GF-D8 (cell line): ENCODE results near the gene ABO.
"Not testable (repeated sequence)": the region's sequence is repeated elsewhere in the genome, so short reads cannot be mapped to it uniquely, and the experiment has no call there.

ENCODE experiments used
- DNase-seq: peaks from one replicate; lab custom pipeline; 2025; lab: John Stamatoyannopoulos, UW

ABO gene

GRCh38 chr9:133263557-133263956, 11.4 kb downstream of the ABO start:
- DNase-seq, result no peak

- DNase-seq, result no peak
Measured at GRCh38 chr9:133262226-133262625, 12.8 kb downstream of the ABO start.

- no peak for DNase-seq
Measured at GRCh38 chr9:133261753-133262120, 13.3 kb downstream of the ABO start.

GRCh38 chr9:133261103-133261752, 13.8 kb downstream of the ABO start:
- DNase-seq, result no peak

DNA sequence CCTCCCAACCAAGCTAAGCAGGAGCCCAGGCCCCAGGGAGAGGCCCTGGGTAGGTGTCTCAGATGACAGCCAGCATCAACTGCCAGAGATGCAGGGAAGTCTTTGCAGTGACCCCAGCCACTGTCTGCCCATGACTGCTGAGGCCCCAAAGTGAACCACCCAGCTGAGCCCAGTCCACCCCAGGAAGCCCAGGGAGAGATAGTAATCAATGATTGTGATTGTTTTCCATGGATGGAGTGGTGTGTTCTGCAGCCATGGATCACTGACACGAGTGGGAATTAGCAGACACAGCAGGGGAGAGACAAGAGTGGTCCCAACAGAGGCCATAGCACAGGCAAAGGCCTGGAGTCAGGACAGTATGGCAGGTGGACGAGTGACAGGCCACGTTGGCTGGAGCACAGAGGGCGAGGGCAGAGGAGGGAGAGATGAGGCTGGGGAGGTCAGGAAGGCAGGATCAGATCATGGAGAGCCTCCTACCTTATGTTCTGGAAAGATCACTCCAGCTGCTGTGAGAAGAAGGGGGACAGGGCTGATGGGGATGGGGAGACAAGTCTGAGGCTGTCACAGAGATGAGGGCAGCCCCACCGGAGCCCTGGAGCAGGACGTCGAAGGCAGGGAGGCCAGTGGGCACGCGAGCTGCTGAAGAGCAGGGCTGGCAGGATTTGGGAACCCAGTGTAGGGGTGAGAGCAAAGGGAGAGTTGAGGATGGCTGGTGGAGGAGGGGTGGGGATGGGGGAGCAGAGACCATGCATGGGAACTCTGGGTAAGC, 14.5 kb downstream of the ABO start:
- DNase-seq, result no peak

- DNase-seq, result no peak
Measured at GRCh38 chr9:133258061-133259015, 16.7 kb downstream of the ABO start.

- DNase-seq, result no peak
Measured at GRCh38 chr9:133257465-133257956, 17.5 kb downstream of the ABO start.

DNA sequence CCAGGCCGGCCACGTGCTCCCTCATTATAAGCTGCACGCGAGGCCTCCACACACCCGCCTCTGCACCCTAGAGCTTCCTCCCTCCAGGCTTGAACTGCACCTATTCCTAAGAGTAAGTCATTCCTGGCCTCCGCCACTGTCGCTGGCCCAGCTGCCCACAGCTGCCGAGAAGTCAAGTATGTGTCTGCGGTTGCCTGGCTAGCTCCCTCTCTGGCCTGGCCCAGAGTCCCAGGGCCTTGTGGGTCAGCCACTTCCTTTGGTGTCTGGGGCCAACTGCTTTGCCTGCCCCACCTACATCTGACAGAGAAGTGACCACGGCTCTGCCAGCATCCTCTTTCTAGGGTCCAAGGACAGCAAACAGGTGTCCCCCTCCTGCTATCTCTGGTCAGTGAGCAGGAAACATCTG, 18.3 kb downstream of the ABO start:
- DNase-seq, result no peak

- no peak for DNase-seq
Measured at GRCh38 chr9:133256136-133256461, 18.9 kb downstream of the ABO start.

- no peak for DNase-seq
Measured at GRCh38 chr9:133255371-133256135, 19.4 kb downstream of the ABO start.

DNA sequence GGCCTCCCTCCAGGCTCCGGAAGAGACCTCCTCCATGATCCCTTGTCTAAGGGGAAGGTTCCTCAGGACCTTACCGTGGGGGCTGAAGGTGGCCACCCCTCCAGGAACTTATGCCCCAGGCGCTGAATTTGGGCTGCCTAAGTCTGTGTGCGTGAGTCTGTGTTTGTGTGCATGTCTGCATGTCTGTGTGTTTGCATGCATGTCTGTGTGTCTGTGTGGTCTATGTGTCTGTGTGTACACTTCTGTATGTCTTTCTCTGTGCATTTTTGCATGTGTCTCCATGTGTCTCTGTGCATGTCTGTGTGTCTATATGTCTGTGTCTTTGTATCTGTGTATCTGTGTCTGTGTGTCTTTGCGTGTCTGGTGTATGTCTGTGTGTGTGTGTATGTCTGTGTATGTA, 20.5 kb downstream of the ABO start:
- DNase-seq, result no peak

DNA sequence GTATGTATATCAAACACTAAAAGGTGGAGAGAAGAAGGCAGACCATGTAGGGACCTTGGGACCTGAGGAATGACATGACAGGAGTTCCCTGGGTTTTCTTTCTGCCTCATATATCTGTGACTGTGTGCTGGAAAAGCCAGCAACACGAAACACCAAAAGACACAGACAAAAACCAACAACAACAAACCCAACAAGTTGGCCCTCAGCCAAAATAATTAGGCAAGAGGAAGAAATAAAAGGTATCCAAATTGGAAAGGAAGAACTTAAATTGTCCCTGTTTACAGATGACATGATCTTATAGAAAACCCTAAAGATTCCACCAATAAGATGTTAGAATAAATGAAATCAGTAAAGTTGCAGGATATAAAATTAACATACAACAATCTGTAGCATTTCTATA, 21.7 kb downstream of the ABO start:
- DNase-seq, result no peak

DNA sequence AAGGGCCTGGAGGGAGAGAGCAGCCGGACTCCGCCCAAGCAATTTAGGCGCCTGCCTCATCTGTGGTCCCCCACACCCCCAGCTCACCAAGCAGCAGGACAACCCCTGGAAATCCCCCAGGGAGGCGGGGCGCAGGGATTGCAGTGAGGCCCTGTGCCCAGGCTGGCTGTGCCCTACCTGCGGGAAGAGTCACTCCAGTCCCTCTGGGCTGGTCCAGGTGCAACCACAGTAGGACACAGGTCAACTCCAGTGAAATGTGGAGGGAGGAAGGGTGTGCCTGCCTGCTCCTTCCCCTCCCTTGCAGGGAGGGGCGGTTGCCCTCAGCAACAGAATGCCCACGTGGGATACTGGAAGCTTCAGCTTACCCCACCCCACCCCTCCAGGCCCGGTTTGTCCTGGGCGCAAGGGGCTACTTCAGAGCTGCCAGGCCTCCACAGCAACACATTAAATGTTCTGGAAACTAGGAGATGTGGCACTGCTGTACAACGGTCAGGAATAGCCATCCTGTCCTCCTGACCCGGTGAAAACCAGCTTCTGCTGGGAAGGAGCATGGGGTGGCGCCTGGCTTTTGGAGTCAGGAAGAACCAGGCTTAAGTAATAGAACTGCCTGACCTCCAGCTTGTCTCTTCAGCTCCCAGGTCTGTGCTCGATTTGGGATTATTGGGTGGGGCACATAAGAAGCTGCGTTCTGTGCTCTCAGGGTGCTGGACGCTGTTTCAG, 22.5 kb downstream of the ABO start:
- no peak for DNase-seq

- no peak for DNase-seq
Measured at GRCh38 chr9:133251773-133252172, 23.2 kb downstream of the ABO start.

GRCh38 chr9:133251221-133251620, 23.8 kb downstream of the ABO start:
- DNase-seq, result not testable (repeated sequence)

GRCh38 chr9:133250741-133251170, 24.2 kb downstream of the ABO start:
- no peak for DNase-seq

GRCh38 chr9:133249337-133249736, 25.7 kb downstream of the ABO start:
- no peak for DNase-seq

- DNase-seq, result no peak
Measured at GRCh38 chr9:133248726-133249295, 26.2 kb downstream of the ABO start.

DNA sequence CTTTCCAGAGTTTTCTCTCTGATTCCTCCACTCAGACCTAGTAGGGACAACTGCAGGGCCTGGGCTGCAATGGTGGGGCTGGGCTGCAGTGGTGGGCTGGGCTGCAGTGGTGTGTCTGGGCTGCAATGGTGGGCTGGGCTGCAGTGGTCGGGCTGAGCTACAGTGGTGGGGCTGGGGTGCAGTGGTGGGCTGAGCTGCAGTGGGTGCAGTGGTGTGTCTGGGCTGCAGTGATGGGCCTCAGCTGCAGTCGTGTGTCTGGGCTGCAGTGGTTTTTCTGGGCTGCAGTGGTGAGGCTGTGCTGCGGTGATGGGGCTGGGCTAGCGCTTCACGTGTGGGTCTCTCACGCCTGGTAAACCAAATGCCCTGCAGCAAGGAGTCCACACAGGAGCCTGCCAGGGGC, 27.4 kb downstream of the ABO start:
- DNase-seq, result no peak

DNA sequence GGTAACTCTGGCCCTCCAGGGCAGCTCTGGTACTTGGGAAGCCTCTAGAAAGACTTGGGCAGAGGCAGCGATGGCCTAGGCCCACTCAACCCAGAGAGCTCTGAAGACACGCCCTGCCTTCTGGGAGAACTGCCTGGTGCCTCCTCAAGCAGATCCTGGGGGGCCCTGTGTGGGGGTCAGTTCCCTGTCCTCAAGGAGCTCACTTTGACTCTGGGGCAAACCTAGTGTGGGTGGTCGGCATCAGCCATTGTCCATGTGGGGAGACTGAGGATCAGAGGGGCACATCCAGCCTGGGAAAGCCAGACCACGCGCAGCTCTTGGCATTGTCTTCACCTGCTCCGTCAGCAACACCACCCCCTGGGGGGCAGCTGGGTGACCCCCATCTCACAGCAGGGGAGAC, 28.0 kb downstream of the ABO start:
- DNase-seq, result no peak

GRCh38 chr9:133246562-133246961, 28.4 kb downstream of the ABO start:
- DNase-seq, result no peak
